Endodermal cell (in vitro differentiated cells): Measurements from ENCODE around the gene SIN3A. TPM values are rescaled to one million over a fixed set of nuclear protein-coding genes. Genes with fewer than 3 reads are reported as not detected.
A peak's percentile ranks its signal among the peaks of the same experiment; 100 is the strongest.

Source experiments
- DNase-seq: peaks from one replicate; pipeline ENCODE4 v3.0.0-alpha.2; 2017
- H3K27ac ChIP-seq: 2 replicates; pipeline ENCODE4 v1.5.1; 2013; ENCODE audit warnings: mild to moderate bottlenecking, low read depth, low read length, moderate library complexity
- H3K27me3 ChIP-seq: 2 replicates; pipeline ENCODE4 v1.6.1; 2013; ENCODE audit warnings: mild to moderate bottlenecking, low read length, moderate library complexity; ENCODE audit not compliant: insufficient read depth, control insufficient read depth, poor library complexity, severe bottlenecking
- H3K36me3 ChIP-seq: 2 replicates; pipeline ENCODE4 v1.7.0; 2013; ENCODE audit warnings: mild to moderate bottlenecking, low read length, moderate library complexity; ENCODE audit not compliant: control insufficient read depth, insufficient read depth
- H3K4me1 ChIP-seq: one replicate; pipeline ENCODE4 v1.7.0; 2013; ENCODE audit warnings: low read length; ENCODE audit not compliant: control insufficient read depth, insufficient read depth
- H3K4me3 ChIP-seq: 2 replicates; pipeline ENCODE4 v1.5.1; 2013; ENCODE audit warnings: mild to moderate bottlenecking, low read length, moderate library complexity
- H3K9ac ChIP-seq: 2 replicates; pipeline ENCODE4 v1.6.1; 2013; ENCODE audit warnings: mild to moderate bottlenecking, low read length, moderate library complexity; ENCODE audit not compliant: poor library complexity, severe bottlenecking; ENCODE audit errors: extremely low read depth
- H3K9me3 ChIP-seq: 2 replicates; pipeline ENCODE4 v1.6.1; 2013; ENCODE audit warnings: mild to moderate bottlenecking, low read length, moderate library complexity; ENCODE audit not compliant: control insufficient read depth
- H3K27ac Mint-ChIP-seq: 2 replicates; pipeline ENCODE4 v1.8.0; 2020; ENCODE audit warnings: mixed read lengths
- H3K27me3 Mint-ChIP-seq: 2 replicates; pipeline ENCODE4 v1.8.0; 2021; ENCODE audit warnings: mild to moderate bottlenecking, mixed read lengths; ENCODE audit not compliant: insufficient read depth
- H3K36me3 Mint-ChIP-seq: 2 replicates; pipeline ENCODE4 v1.8.0; 2020; ENCODE audit warnings: low read depth, mixed read lengths
- H3K4me1 Mint-ChIP-seq: 2 replicates; pipeline ENCODE4 v1.8.0; 2020; ENCODE audit warnings: mixed read lengths
- H3K4me3 Mint-ChIP-seq: 2 replicates; pipeline ENCODE4 v1.8.0; 2020; ENCODE audit warnings: mild to moderate bottlenecking, moderate library complexity, mixed read lengths
- H3K9me3 Mint-ChIP-seq: 2 replicates; pipeline ENCODE4 v1.8.0; 2020; ENCODE audit warnings: mild to moderate bottlenecking, mixed read lengths
- WGBS, 2 experiments: methylation state at CpG; one replicate each; pipeline versions ENCODE4 v1.1.5 to v1.1.7; 2013; ENCODE audit warnings: missing lambda C conversion rate in 2 of 2, mixed read lengths in 1 of 2; ENCODE audit not compliant: insufficient coverage in 1 of 2, insufficient read length in 1 of 2; 5-methylcytosine and 5-hydroxymethylcytosine counted together
- total RNA-seq, 2 donors: library from RNA; stranded (reverse); fragmentation: NEBNext Ultra II Directional in 1 of 2; extraction: Animal tissue kit (Norgen Biotek cat#: 25700) in 1 of 2; gene quantifications; 2 replicates in 1 of 2; 3 replicates in 1 of 2; pipeline ENCODE4 v1.2.1, GENCODE V29; 2021
- TF ChIP-seq, protein P1 (sequence below): fragments of 200-600 bp; sonication (generic); conservative IDR thresholded peaks from 2 replicates; pipeline ENCODE4 v1.5.0; 2021; ENCODE audit warnings: antibody characterized with exemption, mild to moderate bottlenecking

SIN3A gene
- total RNA-seq, 2 donors from 2014 or later, result 119 to 123 TPM

DNA sequence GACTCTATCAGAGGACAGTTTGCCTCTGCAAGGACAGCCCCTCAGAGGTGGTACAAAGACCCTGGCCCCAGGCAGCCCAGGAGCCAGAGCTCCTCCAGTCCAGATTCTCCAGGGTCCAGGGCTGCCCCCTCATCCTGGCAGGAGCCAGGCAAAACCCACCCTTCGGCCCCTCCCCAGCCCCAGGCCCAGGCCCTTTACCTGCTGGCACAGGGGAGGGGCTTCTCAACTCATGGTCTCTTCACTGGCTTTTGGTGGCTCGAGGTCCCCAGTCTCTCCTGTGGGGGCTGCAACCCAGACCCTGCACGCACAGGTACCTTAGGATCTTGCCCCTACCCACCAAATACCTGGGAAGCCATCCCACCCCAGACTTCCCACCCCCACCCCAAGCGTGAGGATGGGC, 96.1 kb downstream of the SIN3A start:
- no peaks in the 10 kb centered on the region for H3K27me3 ChIP-seq
- H3K27ac ChIP-seq, result no peak overlapping the region
- no peaks in the 10 kb centered on the region for H3K9me3 ChIP-seq
- Mint-ChIP-seq H3K9me3 (no peaks in the 10 kb centered on the region), H3K4me3 (no peak overlapping the region), H3K27me3 (peaks cover 2% of the 10 kb centered on the region), H3K36me3 (peaks cover 18% of the 10 kb centered on the region), H3K4me1 (no peaks in the 10 kb centered on the region), H3K27ac (no peak overlapping the region)
- TF ChIP-seq, protein P1, sequence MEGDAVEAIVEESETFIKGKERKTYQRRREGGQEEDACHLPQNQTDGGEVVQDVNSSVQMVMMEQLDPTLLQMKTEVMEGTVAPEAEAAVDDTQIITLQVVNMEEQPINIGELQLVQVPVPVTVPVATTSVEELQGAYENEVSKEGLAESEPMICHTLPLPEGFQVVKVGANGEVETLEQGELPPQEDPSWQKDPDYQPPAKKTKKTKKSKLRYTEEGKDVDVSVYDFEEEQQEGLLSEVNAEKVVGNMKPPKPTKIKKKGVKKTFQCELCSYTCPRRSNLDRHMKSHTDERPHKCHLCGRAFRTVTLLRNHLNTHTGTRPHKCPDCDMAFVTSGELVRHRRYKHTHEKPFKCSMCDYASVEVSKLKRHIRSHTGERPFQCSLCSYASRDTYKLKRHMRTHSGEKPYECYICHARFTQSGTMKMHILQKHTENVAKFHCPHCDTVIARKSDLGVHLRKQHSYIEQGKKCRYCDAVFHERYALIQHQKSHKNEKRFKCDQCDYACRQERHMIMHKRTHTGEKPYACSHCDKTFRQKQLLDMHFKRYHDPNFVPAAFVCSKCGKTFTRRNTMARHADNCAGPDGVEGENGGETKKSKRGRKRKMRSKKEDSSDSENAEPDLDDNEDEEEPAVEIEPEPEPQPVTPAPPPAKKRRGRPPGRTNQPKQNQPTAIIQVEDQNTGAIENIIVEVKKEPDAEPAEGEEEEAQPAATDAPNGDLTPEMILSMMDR, result no peak
- peaks cover 13% of the 10 kb centered on the region for H3K36me3 ChIP-seq
- H3K4me1 ChIP-seq, result no peaks in the 10 kb centered on the region
- WGBS, 2 experiments, result 92% methylated on average over 4 of the region's 4 CpGs; no CpG with 5 or more reads in 1 of the 2 experiments
- no peak overlapping the region for H3K9ac ChIP-seq
- DNase-seq, result no peak
- no peak overlapping the region for H3K4me3 ChIP-seq

DNA sequence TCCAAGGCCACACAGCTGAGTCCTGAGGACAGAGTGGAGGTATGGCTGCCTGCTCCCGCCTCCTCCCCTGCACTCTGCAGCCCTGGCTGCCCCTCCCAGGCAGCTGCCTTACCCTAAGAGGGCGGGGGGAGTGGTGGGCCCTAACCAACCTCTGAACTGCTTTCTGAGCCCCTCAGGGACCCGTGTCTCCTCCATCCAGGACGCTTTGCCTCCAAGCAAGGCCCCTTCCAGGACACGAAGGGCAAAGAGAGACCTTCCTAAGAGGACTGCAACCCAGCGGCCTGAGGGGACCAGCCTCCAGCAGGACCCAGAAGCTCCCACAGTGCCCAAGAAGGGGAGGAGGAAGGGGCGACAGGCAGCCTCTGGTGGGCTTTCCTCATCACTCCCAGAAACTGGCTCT, 97.0 kb downstream of the SIN3A start:
- no peaks in the 10 kb centered on the region for H3K4me1 ChIP-seq
- Mint-ChIP-seq H3K27ac (no peak overlapping the region), H3K27me3 (peaks cover 9% of the 10 kb centered on the region), H3K4me1 (no peaks in the 10 kb centered on the region), H3K4me3 (no peak overlapping the region), H3K36me3 (peaks cover 11% of the 10 kb centered on the region), H3K9me3 (no peaks in the 10 kb centered on the region)
- no peak overlapping the region for H3K4me3 ChIP-seq
- no peaks in the 10 kb centered on the region for H3K27me3 ChIP-seq
- DNase-seq, result no peak
- peak overlapping the region; percentile 24 for H3K27ac ChIP-seq
- H3K9me3 ChIP-seq, result no peaks in the 10 kb centered on the region
- no peak overlapping the region for H3K9ac ChIP-seq
- TF ChIP-seq, protein P1, result no peak
- peaks cover 13% of the 10 kb centered on the region for H3K36me3 ChIP-seq
- 80 to 87% methylated on average over 2 to 7 of the region's 7 CpGs for WGBS, 2 experiments

DNA sequence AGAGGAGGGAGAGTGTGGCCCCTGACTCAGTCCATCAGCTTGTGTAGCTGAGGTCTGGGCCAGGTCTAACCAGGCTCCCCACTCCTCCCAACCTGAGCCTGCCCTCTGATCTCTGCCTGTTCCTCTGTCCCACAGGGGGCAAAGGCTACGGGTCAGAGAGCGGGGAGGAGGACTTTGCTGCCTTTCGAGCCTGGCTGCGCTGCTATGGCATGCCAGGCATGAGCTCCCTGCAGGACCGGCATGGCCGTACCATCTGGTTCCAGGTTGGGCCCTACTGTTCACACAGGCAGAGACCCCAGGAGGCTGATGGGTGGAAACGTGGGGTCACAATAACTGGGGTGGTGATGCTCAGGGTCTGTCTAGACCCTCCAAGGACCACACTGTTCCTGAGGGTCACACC, 97.9 kb downstream of the SIN3A start:
- no peak overlapping the region for H3K27ac Mint-ChIP-seq
- peaks cover 8% of the 10 kb centered on the region for H3K36me3 Mint-ChIP-seq
- DNase-seq, result no peak

More for the DNA sequence above, 97.9 kb downstream of the SIN3A start:
- H3K9me3 ChIP-seq, result no peaks in the 10 kb centered on the region
- H3K9ac ChIP-seq, result no peak overlapping the region
- Mint-ChIP-seq H3K27me3 (peaks cover 17% of the 10 kb centered on the region), H3K9me3 (no peaks in the 10 kb centered on the region), H3K4me1 (peaks cover 2% of the 10 kb centered on the region), H3K4me3 (no peak overlapping the region)
- H3K36me3 ChIP-seq, result peaks cover 13% of the 10 kb centered on the region
- WGBS, 2 experiments, result 89 to 92% methylated on average over 6 to 7 of the region's 7 CpGs
- no peak overlapping the region for H3K27ac ChIP-seq
- no peaks in the 10 kb centered on the region for H3K27me3 ChIP-seq
- no peaks in the 10 kb centered on the region for H3K4me1 ChIP-seq
- TF ChIP-seq, protein P1, result no peak
- no peak overlapping the region for H3K4me3 ChIP-seq
